HG03139 (cell line): ENCODE data around the gene GORAB.

Source experiments
- ATAC-seq: cut with Tn5 transposase; IDR thresholded peaks from one replicate; pipeline ENCODE4 v1.9.1; 2021; ENCODE audit not compliant: unreplicated experiment

GORAB gene, protein sequence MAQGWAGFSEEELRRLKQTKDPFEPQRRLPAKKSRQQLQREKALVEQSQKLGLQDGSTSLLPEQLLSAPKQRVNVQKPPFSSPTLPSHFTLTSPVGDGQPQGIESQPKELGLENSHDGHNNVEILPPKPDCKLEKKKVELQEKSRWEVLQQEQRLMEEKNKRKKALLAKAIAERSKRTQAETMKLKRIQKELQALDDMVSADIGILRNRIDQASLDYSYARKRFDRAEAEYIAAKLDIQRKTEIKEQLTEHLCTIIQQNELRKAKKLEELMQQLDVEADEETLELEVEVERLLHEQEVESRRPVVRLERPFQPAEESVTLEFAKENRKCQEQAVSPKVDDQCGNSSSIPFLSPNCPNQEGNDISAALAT

DNA sequence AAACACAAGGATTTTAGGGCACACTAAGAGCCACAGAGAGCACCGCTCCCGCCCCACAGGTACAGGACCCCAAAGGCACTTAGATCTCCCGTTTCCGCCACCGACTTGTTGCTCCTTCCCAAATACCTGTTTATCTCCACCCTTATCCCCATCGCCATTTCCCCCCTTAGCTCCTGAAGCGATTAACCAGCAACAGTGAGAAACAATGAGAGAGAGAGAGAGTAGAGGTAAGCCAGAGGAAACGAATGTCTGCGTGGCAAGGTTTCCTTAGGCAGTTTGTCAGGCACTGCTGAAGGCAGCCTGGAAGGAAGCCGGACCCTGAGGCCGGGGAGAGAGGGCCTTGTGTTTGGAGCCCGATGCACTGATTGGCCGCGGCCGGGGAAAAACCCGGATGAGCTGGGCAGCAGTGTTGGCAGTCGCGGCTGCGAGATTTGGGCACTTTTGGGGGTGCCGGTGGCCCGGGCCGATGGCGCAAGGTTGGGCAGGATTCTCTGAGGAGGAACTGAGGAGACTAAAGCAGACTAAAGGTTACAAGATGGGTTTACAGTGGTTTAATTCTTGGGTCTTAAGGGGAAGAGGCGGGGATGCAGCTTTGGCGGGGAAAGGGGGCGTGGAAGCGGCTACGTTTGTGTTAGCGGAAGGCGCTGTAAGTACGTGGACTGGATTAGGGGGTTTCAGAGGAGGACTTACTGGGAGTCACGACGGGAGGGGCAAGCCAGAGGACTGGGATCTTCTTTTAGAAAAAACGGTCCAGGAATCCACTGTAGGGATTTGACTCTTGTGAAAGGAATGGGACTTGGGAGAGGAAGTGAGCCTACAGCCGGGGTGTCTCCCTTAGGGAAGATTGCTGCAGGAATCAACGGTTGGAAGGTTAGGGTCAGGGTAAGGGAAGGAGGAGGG, at the start of gene GORAB:
GORAB (plus strand) TSS at position 409 of the 900 bp plus-strand sequence; CDS start at position 467, 58 bp downstream.
- ATAC-seq = peak; percentile 98

DNA sequence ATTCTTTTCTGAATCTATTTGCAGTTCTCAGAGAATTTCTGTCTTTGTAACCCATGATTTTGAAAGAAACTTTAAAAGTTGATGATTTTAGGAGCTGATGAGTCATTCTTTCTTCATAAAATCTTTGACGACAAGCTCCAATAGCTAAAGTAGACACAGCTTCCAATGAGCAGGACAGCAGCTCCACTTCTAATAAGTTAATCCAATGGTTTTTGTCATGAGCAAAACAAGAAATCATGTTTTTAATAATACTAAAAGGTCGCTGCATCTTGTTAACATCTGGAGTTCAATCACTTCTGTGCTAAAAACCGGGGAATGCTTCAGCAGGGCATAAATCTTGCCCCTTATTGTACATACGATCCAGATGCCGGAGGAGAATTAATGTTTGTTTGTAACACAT, 48.9 kb upstream of the GORAB start:
- ATAC-seq = no peak

DNA sequence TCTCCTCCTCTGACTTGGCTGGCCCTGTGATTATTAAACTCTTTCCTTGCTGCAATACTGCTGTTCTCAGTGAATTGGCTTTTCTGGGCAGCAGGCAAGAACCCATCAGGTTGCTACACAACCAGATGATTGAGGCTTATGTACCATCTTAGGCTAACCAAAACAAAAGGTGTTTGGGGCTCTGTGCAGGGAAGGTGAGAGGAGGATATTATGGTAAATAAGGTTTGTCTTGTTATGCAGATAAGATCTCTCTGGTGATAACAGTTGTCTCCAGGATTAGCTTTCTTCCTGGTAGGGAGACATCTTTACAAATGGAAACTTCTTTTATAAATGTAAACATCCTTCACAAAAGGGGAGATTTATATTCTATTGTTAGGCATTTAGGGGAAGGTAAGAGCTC, 44.5 kb upstream of the GORAB start:
- no peak for ATAC-seq

DNA sequence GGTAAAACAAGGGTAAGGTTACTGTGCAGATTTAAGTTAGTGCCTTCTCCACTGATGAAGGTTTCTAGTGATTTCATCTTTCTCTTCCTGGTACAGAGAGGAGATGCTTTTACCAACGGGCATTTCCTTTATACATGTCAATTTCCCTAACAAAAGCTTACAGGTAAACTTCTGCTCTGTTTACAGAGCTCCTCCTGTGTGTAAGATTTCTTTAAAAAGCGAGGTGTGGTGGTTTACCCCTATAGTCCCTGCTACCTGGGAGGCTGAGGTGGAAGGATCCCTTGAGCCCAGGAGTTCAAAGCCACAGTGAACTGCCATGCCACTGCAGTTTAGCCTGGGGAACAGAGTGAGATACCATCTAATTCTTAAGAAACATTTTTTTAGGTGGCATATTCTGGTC, 40.7 kb upstream of the GORAB start:
- ATAC-seq = no peak

DNA sequence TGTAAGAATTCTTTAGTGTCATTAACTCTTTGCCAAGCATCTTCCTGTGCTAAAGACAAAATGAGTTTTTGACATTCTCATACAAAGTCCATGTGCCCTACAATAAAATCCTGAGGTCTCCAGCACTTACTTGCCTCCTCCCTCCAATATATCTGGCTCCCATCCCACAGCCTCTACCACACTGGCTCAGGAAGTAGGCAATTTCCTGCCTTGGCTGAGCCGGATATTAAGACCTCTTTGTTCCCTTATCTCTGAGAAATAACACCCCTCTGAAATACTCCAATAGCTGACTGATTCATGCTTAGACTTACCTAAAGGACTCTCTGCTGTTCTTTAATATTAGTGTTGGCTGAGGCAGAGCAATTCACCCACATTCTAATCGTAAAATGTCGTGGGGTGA, 37.6 kb upstream of the GORAB start:
- ATAC-seq = no peak

DNA sequence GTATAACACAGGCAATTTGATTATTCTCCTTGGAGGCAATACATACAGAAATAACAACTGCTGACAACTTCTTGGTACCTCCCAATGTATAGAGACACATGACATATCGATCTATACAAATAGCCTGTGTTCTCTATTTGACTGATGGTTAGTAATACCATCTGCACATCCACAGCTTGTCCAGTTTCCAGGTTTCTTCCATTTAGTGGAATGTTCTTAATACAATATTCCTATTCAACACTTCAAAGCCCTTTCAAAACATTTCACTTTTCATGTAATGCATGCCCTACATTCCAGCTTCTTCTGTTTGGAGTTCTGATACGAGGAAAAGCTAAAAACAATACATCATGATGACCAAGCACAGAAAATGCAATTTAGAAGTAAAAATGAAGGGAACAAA, 37.0 kb upstream of the GORAB start:
- no peak for ATAC-seq

DNA sequence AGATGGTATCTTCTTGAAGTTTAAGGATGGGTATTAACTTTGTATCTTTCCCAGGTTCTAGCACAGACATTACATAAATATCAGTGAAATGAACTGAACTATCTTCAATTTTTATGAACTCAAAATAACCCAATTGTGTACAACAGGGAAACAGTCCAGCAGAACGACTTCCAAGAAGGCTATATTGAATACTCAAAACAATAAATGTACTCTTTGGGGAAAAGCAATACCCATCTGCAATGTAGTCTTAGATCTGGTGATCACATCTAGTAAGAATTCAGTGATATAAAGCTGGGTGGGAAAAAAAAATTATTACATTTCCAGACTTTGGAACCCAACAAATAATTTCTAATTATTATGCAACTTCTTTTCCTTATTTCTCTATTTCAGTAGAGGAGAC, 33.1 kb upstream of the GORAB start:
- ATAC-seq = no peak

DNA sequence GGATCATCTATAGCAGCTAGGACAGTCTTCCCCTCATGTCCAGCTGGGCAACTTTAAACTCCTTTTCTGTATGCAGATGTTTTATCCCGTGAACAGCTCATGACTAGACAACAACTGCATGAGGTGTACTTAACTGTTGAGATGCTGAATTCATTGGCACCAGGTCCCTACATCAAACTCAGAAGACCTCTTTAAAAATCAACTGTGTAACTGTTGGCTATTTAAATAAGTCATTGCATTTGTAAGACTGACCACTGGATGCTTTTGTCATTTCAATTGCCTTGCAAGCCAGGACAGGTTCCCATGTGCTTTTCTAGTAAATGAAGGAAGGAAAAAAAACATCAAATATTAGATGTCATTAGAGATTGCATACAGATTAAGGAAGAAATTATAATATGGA, 28.3 kb upstream of the GORAB start:
- ATAC-seq = no peak

DNA sequence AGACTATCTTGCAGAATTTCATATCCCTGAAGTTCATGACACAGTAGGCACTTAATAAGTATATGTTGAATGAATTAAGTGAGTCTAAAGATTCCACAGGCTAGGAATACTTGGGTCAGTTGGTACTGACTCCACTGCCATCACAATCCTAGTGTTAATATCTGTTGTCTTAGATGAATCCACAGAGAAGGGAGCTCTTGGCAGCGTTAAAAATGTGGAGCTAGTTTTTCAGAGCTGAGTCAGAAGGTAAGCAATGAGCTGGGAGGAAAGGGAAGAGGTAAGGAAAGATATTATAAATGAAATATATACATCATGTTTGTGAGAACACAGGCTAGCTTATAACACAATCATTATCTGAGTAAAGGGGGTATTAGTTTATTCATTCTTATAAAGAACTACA, 21.8 kb upstream of the GORAB start:
- no peak for ATAC-seq

DNA sequence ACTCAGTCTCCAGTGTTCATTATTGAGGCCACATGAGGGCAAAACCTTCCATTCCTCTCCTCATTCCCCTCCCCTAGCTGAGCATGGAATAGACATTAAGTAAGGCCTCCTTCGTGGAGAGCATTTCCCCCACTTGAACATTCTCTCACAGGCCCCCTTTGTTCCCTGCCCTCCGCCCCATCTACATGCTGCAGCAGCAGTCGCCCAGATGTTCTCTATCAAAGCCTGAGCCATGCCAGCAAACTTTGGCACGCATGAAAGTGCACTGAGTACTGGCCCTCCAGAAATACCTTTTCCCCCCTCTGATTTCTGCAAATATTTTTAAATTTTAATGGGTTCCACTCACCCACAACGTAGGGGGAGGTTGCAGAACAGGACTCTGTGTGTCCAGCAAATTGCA, 20.9 kb upstream of the GORAB start:
- ATAC-seq = no peak

DNA sequence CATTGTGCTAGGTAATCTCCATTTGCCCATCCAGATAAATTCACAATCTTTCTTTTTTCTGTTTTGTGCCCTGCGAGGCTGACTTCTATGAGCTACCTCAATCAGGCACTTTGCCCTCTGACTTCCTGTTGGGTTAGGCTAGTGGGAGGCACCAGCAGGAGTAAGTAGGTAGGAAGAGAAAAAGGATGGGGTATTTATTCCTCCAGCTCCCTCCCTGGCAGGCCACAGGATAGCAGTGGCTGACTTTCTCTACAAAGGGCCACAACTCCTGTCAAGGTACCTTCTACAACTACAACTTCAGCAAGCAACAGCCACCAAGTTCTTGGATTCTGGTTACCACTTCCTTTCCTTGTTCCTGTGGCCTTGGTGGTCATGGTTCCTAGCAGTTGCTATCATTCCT, 18.8 kb upstream of the GORAB start:
- no peak for ATAC-seq

DNA sequence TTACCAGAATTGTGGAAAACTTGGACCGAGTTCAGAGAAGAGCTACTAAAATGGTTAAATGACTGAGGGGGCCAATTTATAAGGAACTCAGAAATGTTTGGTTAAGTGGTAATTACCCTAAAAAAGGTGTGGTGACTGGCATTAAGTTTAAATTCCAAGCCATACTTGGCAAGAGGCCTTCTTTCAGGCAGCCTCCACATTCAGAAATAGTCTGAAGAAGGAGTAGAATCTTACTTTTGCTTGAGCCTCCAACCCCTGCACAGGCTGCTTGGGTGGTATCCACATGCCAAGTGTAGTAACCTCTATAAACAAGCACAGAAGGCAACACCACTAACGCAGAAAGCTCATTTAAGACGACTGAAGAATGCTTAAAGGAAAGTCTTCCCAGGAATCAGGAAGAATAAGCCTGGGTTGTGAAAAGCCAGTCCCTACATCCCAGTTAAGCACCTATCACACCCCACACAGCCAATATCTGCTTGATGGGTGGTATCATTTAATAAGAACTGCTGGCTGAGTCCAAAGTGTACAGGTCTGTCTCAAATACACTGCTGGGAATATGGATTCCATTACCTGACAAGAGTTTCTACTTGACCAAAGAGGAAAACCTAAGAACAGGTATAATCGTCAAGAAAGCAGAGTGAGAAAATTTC, 13.7 kb upstream of the GORAB start:
- ATAC-seq = no peak

DNA sequence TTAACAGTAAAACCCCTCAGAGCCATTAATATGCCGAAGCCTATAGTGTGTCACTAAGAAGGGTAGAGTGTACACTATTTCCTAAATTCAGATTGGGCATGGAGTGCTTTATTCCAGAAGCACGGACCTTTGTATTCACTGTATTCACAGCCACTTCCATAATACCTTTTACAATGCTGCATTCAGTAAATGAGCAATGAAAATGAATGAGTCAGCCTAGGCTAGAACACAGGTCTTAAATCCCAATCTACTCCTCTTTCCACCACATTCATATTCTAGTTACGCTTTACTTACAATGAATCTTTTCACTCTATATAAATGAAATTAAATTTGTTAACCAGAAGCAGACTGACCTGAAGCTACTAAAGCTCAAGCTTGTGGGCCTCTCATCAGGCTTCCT, 13.0 kb upstream of the GORAB start:
- ATAC-seq = no peak

DNA sequence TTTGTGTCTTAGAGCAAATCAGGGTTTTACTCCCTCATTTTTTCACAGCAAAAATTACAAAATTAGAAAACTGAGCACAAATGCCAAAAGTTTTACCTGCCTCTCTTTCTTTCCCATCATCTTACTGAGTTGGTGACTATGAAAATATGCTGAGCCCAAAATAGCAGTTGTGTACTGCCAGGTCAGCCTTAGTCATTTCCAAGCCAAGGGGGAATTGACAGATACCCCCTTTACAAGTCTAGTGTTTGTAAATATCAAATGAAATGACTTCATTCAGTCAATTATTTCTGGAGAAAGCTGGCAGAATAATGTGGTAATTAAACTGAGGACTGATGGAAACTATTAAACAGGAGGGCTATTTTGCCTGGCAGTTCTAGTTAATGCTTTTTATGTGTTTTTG, 11.4 kb upstream of the GORAB start:
- no peak for ATAC-seq

DNA sequence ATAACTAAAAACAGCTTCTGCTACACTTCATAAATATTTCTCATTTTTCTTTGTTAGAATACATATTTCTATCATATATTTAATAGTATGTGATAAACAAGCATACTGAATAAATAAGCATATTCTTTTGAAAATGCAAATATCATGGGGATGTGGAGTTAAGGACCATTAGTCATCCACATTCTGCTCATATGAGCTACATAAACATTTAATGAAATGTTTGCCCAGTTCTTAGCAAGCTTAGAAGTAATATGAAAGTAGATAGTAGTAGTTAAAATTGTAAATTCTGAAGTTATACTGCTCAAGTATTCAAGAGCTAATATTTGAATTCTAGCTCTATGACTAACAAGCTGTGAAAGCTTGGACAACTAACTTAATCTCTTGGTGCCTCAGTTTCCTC, 10.1 kb upstream of the GORAB start:
- ATAC-seq = no peak

DNA sequence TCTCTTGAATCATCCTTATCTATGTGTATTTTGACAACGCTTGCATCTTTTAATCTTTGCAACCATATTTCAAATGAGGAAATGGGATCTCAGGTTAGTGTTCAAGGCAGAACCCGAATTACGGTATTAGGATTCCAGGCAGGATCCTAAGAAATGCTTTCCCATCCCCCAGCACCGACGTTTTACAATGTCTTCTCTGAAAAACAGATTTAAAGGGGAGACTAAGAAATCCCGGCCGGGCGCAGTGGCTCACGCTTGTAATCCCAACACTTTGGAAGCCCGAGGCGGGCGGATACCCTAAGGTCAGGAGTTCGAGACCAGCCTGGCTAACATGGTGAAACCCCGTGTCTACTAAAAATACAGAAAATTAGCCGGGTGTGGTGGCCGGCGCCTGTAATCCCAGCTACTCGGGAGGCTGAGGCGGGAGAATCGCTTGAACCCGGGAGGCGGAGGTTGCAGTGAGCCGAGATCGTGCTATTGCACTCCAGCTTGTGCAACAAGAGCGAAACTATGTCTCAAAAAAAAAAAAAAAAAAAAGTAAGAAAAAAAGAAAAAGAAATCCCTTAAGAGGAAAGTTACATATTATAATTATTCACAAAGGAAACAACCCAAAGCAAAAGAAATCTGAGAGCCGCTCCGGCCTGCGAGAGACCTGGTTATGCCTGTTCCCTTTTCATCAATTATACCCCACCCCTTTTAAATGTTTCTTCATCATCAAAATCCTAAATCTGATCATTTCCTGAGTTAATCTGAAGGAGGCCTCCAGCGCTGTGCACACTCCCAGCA, 801 bp upstream of the GORAB start:
- ATAC-seq = no peak

DNA sequence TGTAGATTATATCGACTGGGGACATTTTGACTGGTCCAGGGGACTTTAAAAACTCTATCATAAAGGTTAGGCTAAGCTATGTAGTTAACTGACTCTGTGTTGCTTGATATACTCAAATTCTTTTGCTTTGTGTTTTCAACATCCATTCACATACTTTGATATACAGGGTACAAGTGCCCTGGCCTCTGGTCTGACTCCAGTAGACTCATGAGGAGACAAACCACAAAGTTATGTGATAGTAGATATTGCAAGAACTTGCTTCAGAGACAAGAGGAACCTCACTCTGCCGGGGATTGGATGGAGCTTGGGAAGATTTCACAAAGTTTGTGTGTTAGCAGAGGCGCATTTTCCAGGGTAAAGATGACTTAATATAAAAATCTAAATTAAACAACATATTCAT, 1.3 kb downstream of the GORAB start:
- ATAC-seq = no peak

DNA sequence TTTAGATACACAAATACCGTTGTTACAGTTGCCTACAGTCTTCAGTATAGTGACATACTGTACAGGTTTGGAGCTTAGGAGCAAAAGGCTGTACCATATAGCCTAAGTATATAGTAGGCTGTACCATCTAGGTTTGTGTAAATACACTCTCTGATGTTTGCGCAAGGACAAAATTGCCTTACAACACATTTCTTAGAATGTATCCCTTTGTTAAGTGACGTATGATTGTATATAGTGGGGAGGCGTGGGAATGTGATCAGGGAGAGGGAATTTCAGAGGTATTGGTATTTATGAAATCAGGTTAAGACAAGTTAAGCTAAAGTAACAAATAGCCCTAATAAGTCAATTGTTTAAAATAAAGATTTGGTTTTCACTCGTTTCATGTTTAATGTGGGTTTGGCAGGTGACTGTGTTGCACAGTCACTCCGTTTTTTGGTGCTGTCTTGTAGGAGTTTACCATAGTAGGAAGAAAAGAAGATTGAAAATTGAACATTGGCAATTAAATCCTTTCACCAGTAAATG, 2.7 kb downstream of the GORAB start:
- ATAC-seq = no peak

DNA sequence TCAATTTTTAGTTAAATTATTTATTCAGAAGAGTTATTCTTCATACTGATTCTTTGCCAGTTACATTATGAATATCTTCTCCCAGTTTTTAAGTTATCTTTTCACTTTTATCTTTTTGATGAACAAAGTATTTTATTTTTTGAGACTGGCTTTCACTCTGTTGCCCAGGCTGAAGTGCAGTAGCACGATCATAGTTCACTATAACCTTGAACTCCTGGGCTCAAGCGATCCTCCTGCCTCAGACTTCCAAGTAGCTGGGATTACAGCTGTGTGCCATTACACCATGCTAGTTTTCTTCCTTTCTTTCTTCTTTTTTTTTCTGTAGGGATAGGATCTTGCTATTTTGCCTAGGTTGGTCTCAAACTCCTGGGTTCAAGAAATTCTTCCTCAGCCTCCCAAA, 3.5 kb downstream of the GORAB start:
- ATAC-seq = no peak

DNA sequence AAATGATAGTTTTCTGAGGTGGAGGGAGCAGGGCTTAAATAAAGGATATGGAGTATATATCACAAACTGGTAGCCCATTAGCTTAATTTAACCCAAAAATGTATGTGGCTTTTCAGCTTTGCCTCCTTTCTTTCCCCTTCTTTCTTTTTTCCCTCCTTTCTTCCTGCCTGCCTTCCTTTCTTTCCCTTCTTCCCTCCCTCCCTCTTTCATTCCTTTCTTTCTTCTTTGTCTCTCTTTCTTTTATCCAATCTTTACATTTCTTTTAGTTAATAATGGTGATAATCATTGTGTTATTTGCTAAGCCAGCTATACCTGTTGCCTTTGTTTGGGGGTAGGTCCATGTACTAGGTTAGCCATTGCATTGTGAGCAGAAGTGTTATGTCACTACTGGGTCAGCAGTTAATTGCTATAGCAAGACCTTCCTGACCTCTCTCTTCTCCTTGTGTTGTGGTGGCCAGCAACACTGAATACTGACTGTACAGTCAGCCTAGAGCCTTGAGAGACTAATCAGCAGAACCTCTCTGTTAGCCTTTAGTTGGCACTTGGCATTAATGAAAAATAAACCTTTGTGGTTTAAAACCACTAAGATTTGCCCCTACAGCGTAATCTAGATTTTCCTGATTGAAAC, 5.1 kb downstream of the GORAB start:
- ATAC-seq = no peak
